Liver (tissue), 9 donors: ENCODE measurements around the gene RCAN3. TPM values are rescaled to one million over a fixed set of nuclear protein-coding genes. Genes with fewer than 3 reads are reported as not detected.

Source experiments
- DNase-seq: peaks from one replicate; pipeline ENCODE4 v3.0.0-alpha.2; 2017; ENCODE audit warnings: low spot score
- H3K27ac ChIP-seq, 2 donors: one replicate each; pipeline ENCODE4 v1.7.0; 2013; ENCODE audit warnings: inconsistent platforms in 2 of 2, low read length in 2 of 2, control low read depth in 1 of 2, low read depth in 1 of 2, mild to moderate bottlenecking in 1 of 2
- H3K27me3 ChIP-seq, 4 donors: one replicate each; pipeline versions ENCODE4 v1.6.1 to v1.7.0; 2013; ENCODE audit warnings: low read length in 3 of 4, inconsistent platforms in 1 of 4, mild to moderate bottlenecking in 1 of 4, moderate library complexity in 1 of 4; ENCODE audit not compliant: control insufficient read depth in 4 of 4, insufficient read depth in 4 of 4
- H3K36me3 ChIP-seq, 4 donors: one replicate each; pipeline versions ENCODE4 v1.6.1 to v1.7.0; 2013; ENCODE audit warnings: low read length in 3 of 4, mild to moderate bottlenecking in 3 of 4, low read depth in 1 of 4, moderate library complexity in 1 of 4; ENCODE audit not compliant: control insufficient read depth in 4 of 4, insufficient read depth in 3 of 4
- H3K4me1 ChIP-seq, 4 donors: one replicate each; pipeline versions ENCODE4 v1.6.1 to v1.7.0; 2013; ENCODE audit warnings: low read length in 3 of 4, mild to moderate bottlenecking in 3 of 4, moderate library complexity in 1 of 4; ENCODE audit not compliant: control insufficient read depth in 4 of 4, insufficient read depth in 4 of 4
- H3K4me3 ChIP-seq, 3 donors: one replicate each; pipeline versions ENCODE4 v1.6.1 to v1.7.0; 2013; ENCODE audit warnings: low read length in 3 of 3, control low read depth in 1 of 3, low read depth in 1 of 3, mild to moderate bottlenecking in 1 of 3
- H3K9ac ChIP-seq, 2 donors: one replicate each; pipeline ENCODE4 v1.7.0; 2013; ENCODE audit warnings: low read length in 2 of 2, mild to moderate bottlenecking in 2 of 2, moderate library complexity in 2 of 2, control low read depth in 1 of 2, low read depth in 1 of 2
- H3K9me3 ChIP-seq, 4 donors: one replicate each; pipeline versions ENCODE4 v1.6.1 to v1.7.0; 2013; ENCODE audit warnings: low read length in 3 of 4; ENCODE audit not compliant: control insufficient read depth in 4 of 4
- ATF3 ChIP-seq: IDR thresholded peaks from 2 replicates; pipeline ENCODE4 v1.6.1; 2016; ENCODE audit warnings: antibody characterized with exemption
- CTCF ChIP-seq: fragments of 150-350 bp; IDR thresholded peaks from 2 replicates; pipeline ENCODE4 v1.5.1; 2017; ENCODE audit warnings: improper control_type of control experiment, low read depth, low read length; ENCODE audit not compliant: missing input control
- EGR1 ChIP-seq, 2 donors: IDR thresholded peaks; 2 replicates each; pipeline ENCODE4 v1.6.1; 2016 to 2018; ENCODE audit warnings: antibody characterized with exemption in 2 of 2, low read depth in 2 of 2
- FOXA1 ChIP-seq: IDR thresholded peaks from 2 replicates; pipeline ENCODE4 v1.6.1; 2016; ENCODE audit warnings: antibody characterized with exemption
- FOXA2 ChIP-seq: IDR thresholded peaks from 2 replicates; pipeline ENCODE4 v1.6.1; 2016; ENCODE audit warnings: antibody characterized with exemption
- GABPA ChIP-seq, 2 donors: IDR thresholded peaks in 1 of 2; conservative IDR thresholded peaks in 1 of 2; 2 replicates each; pipeline ENCODE4 v1.6.1; 2016; ENCODE audit warnings: antibody characterized with exemption in 2 of 2, mild to moderate bottlenecking in 1 of 2, moderate library complexity in 1 of 2
- HNF4G ChIP-seq: IDR thresholded peaks from 2 replicates; pipeline ENCODE4 v1.6.1; 2016; ENCODE audit warnings: antibody characterized with exemption
- JUND ChIP-seq, 2 donors: IDR thresholded peaks; 2 replicates each; pipeline ENCODE4 v1.6.1; 2016; ENCODE audit warnings: antibody characterized with exemption in 2 of 2
- MAX ChIP-seq: IDR thresholded peaks from 2 replicates; pipeline ENCODE4 v1.6.1; 2016; ENCODE audit warnings: antibody characterized with exemption
- SP1 ChIP-seq: IDR thresholded peaks from 2 replicates; pipeline ENCODE4 v1.6.1; 2018; ENCODE audit warnings: antibody characterized with exemption, mild to moderate bottlenecking
- TAF1 ChIP-seq: conservative IDR thresholded peaks from 2 replicates; pipeline ENCODE4 v1.6.1; 2016; ENCODE audit warnings: antibody characterized with exemption, mild to moderate bottlenecking
- YY1 ChIP-seq: IDR thresholded peaks from 2 replicates; pipeline ENCODE4 v1.6.1; 2016; ENCODE audit warnings: antibody characterized with exemption, mild to moderate bottlenecking
- ZBTB33 ChIP-seq: IDR thresholded peaks from 2 replicates; pipeline ENCODE4 v1.6.1; 2016; ENCODE audit warnings: antibody characterized with exemption
- WGBS: extraction: QIAGEN DNeasy Blood & Tissue Kit; methylation state at CpG from one replicate; pipeline ENCODE4 v1.1.7; 2013; 5-methylcytosine and 5-hydroxymethylcytosine counted together
- polyA plus RNA-seq, 2 donors: library from polyadenylated mRNA; stranded (reverse) in 1 of 2; unstranded in 1 of 2; fragments of 200-250 nt in 1 of 2; fragments of >200 nt in 1 of 2; fragmentation: Nextera tagmentation in 1 of 2; extraction: Ambion mirVana in 1 of 2; gene quantifications; one replicate each; pipeline versions ENCODE4 v1.2.1 to v1.2.3, GENCODE V29; 2013 to 2015
- total RNA-seq, 2 donors: library from RNA; depleted of rRNA; stranded (reverse); fragments of >200 nt; gene quantifications; one replicate each; pipeline ENCODE4 v1.2.3, GENCODE V29; 2014
- donor health status: healthy.
- donor health status: healthy.
- donor health status: healthy.
- donor health status: healthy.
- donor health status: healthy.

RCAN3 gene
- total and polyA plus RNA-seq, 4 donors, result 0.97 to 3.1 (median 1.2) TPM

- Histone ChIP-seq H3K36me3 (no peaks in the 10 kb centered on the region), H3K9me3 (no peaks in the 10 kb centered on the region), H3K4me1 (peaks cover 3 to 28% (median 20%) of the 10 kb centered on the region in 4 donors), H3K4me3 (no peak overlapping the region), H3K9ac (no peak overlapping the region), H3K27ac (no peak overlapping the region), H3K27me3 (no peaks in the 10 kb centered on the region)
- TF ChIP-seq ATF3, result no peak
- TF ChIP-seq HNF4G, result no peak
- TF ChIP-seq JUND (IDR thresholded peaks at IDR 0.05), result no peak
- no peak for TF ChIP-seq YY1
- TF ChIP-seq SP1, result no peak
- TF ChIP-seq CTCF, result no peak
- no peak for TF ChIP-seq ZBTB33
- no peak for TF ChIP-seq FOXA2
- TF ChIP-seq MAX, result no peak
- no peak for TF ChIP-seq FOXA1
- TF ChIP-seq GABPA (IDR thresholded peaks at IDR 0.05 in 1 of 2, conservative IDR thresholded peaks at IDR 0.05 in 1 of 2), result no peak
- no peak for TF ChIP-seq TAF1
- 83% methylated on average over 9 of the region's 9 CpGs for WGBS
- DNase-seq, result no peak
Measured at GRCh38 chr1:24572301-24572700, 69.7 kb downstream of the RCAN3 start.

- no peak overlapping the region for H3K27ac ChIP-seq
- TF ChIP-seq CTCF, result no peak
- no peak for TF ChIP-seq GABPA (IDR thresholded peaks at IDR 0.05 in 1 of 2, conservative IDR thresholded peaks at IDR 0.05 in 1 of 2)
- no peak for TF ChIP-seq MAX
- TF ChIP-seq FOXA1, result no peak
- no peak for TF ChIP-seq SP1
- TF ChIP-seq EGR1 (IDR thresholded peaks at IDR 0.05; ENCODE audit: low read depth in 2 of 2), result no peak
Measured at GRCh38 chr1:24575905-24576587, 73.4 kb downstream of the RCAN3 start.

More at GRCh38 chr1:24575905-24576587, 73.4 kb downstream of the RCAN3 start:
- WGBS, result 67% methylated on average over 14 of the region's 14 CpGs
- H3K4me1 ChIP-seq, result peaks cover 0 to 6% (median under 1%) of the 10 kb centered on the region in 4 donors
- no peak overlapping the region for H3K4me3 ChIP-seq
- no peak for DNase-seq
- no peak overlapping the region for H3K9ac ChIP-seq
- H3K27me3 ChIP-seq, result no peaks in the 10 kb centered on the region
- H3K9me3 ChIP-seq, result no peaks in the 10 kb centered on the region
- H3K36me3 ChIP-seq, result no peaks in the 10 kb centered on the region
